ENCODE data around the gene TRPV4.

Gene TRPV4

GRCh38 chr12:109822951-109823411 lies 10.2 kb downstream of the TRPV4 start:
- Mint-ChIP-seq H3K36me3 (no peaks in the 10 kb centered on the region), H3K27ac (no peak overlapping the region), H3K4me1 (no peaks in the 10 kb centered on the region), H3K27me3 (peaks cover 2% of the 10 kb centered on the region), H3K4me3 (no peak overlapping the region), H3K9me3 (no peaks in the 10 kb centered on the region)

- H3K9me3 Mint-ChIP-seq: no peaks in the 10 kb centered on the region
- H3K4me1 Mint-ChIP-seq: no peaks in the 10 kb centered on the region
- H3K27me3 Mint-ChIP-seq: peaks cover under 1% of the 10 kb centered on the region
- no peaks in the 10 kb centered on the region for H3K36me3 Mint-ChIP-seq
- H3K27ac Mint-ChIP-seq: no peak overlapping the region
- H3K4me3 Mint-ChIP-seq: no peak overlapping the region
Measured at GRCh38 chr12:109822416-109822815, 10.8 kb downstream of the TRPV4 start.

- Mint-ChIP-seq H3K36me3 (no peaks in the 10 kb centered on the region), H3K27me3 (no peaks in the 10 kb centered on the region), H3K9me3 (no peaks in the 10 kb centered on the region), H3K4me3 (no peak overlapping the region), H3K4me1 (no peaks in the 10 kb centered on the region), H3K27ac (no peak overlapping the region)
Measured at GRCh38 chr12:109821968-109822367, 11.2 kb downstream of the TRPV4 start.

GRCh38 chr12:109820816-109821381 lies 12.3 kb downstream of the TRPV4 start:
- Mint-ChIP-seq H3K27me3 (no peaks in the 10 kb centered on the region), H3K4me1 (no peaks in the 10 kb centered on the region), H3K27ac (no peak overlapping the region), H3K36me3 (no peaks in the 10 kb centered on the region), H3K9me3 (no peaks in the 10 kb centered on the region), H3K4me3 (no peak overlapping the region)

GRCh38 chr12:109818905-109819500 lies 14.2 kb downstream of the TRPV4 start:
- no peaks in the 10 kb centered on the region for H3K36me3 Mint-ChIP-seq
- no peaks in the 10 kb centered on the region for H3K4me1 Mint-ChIP-seq
- H3K4me3 Mint-ChIP-seq: no peak overlapping the region
- no peak overlapping the region for H3K27ac Mint-ChIP-seq
- no peaks in the 10 kb centered on the region for H3K9me3 Mint-ChIP-seq
- no peaks in the 10 kb centered on the region for H3K27me3 Mint-ChIP-seq

- Mint-ChIP-seq H3K27ac (no peak overlapping the region), H3K27me3 (no peaks in the 10 kb centered on the region), H3K9me3 (no peaks in the 10 kb centered on the region), H3K4me3 (no peak overlapping the region), H3K4me1 (no peaks in the 10 kb centered on the region), H3K36me3 (no peaks in the 10 kb centered on the region)
Measured at GRCh38 chr12:109818253-109818652, 14.9 kb downstream of the TRPV4 start.

- H3K9me3 Mint-ChIP-seq: no peaks in the 10 kb centered on the region
- H3K4me3 Mint-ChIP-seq: no peak overlapping the region
- no peaks in the 10 kb centered on the region for H3K36me3 Mint-ChIP-seq
- no peak overlapping the region for H3K27ac Mint-ChIP-seq
- H3K4me1 Mint-ChIP-seq: no peaks in the 10 kb centered on the region
- H3K27me3 Mint-ChIP-seq: no peaks in the 10 kb centered on the region
Measured at GRCh38 chr12:109817627-109818231, 15.5 kb downstream of the TRPV4 start.

GRCh38 chr12:109816870-109817269 lies 16.3 kb downstream of the TRPV4 start:
- no peaks in the 10 kb centered on the region for H3K9me3 Mint-ChIP-seq
- H3K36me3 Mint-ChIP-seq: no peaks in the 10 kb centered on the region
- H3K27ac Mint-ChIP-seq: no peak overlapping the region
- no peaks in the 10 kb centered on the region for H3K4me1 Mint-ChIP-seq
- H3K4me3 Mint-ChIP-seq: no peak overlapping the region
- H3K27me3 Mint-ChIP-seq: no peaks in the 10 kb centered on the region

- Mint-ChIP-seq H3K9me3 (no peaks in the 10 kb centered on the region), H3K36me3 (no peaks in the 10 kb centered on the region), H3K4me3 (no peak overlapping the region), H3K4me1 (no peaks in the 10 kb centered on the region), H3K27ac (no peak overlapping the region), H3K27me3 (no peaks in the 10 kb centered on the region)
Measured at GRCh38 chr12:109815757-109816617, 17.2 kb downstream of the TRPV4 start.

GRCh38 chr12:109815225-109815624 lies 18.0 kb downstream of the TRPV4 start:
- no peak overlapping the region for H3K4me3 Mint-ChIP-seq
- H3K27ac Mint-ChIP-seq: no peak overlapping the region
- no peaks in the 10 kb centered on the region for H3K27me3 Mint-ChIP-seq
- no peaks in the 10 kb centered on the region for H3K4me1 Mint-ChIP-seq
- H3K9me3 Mint-ChIP-seq: no peaks in the 10 kb centered on the region
- H3K36me3 Mint-ChIP-seq: no peaks in the 10 kb centered on the region

GRCh38 chr12:109814600-109815150 lies 18.5 kb downstream of the TRPV4 start:
- no peak overlapping the region for H3K4me3 Mint-ChIP-seq

GRCh38 chr12:109813810-109814416 lies 19.3 kb downstream of the TRPV4 start:
- Mint-ChIP-seq H3K4me1 (no peaks in the 10 kb centered on the region), H3K27ac (no peak overlapping the region), H3K27me3 (no peaks in the 10 kb centered on the region), H3K9me3 (no peaks in the 10 kb centered on the region), H3K4me3 (no peak overlapping the region), H3K36me3 (no peaks in the 10 kb centered on the region)

More at GRCh38 chr12:109814600-109815150, 18.5 kb downstream of the TRPV4 start:
- Mint-ChIP-seq H3K9me3 (no peaks in the 10 kb centered on the region), H3K27ac (no peak overlapping the region), H3K4me1 (no peaks in the 10 kb centered on the region), H3K27me3 (no peaks in the 10 kb centered on the region), H3K36me3 (no peaks in the 10 kb centered on the region)

GRCh38 chr12:109811624-109811995 lies 21.6 kb downstream of the TRPV4 start:
- H3K27me3 Mint-ChIP-seq: no peaks in the 10 kb centered on the region

GRCh38 chr12:109810954-109811623 lies 22.1 kb downstream of the TRPV4 start:
- H3K4me1 Mint-ChIP-seq: no peaks in the 10 kb centered on the region

More at GRCh38 chr12:109811624-109811995, 21.6 kb downstream of the TRPV4 start:
- H3K36me3 Mint-ChIP-seq: no peaks in the 10 kb centered on the region
- no peaks in the 10 kb centered on the region for H3K4me1 Mint-ChIP-seq
- H3K4me3 Mint-ChIP-seq: no peak overlapping the region
- no peak overlapping the region for H3K27ac Mint-ChIP-seq
- no peaks in the 10 kb centered on the region for H3K9me3 Mint-ChIP-seq

More at GRCh38 chr12:109810954-109811623, 22.1 kb downstream of the TRPV4 start:
- no peaks in the 10 kb centered on the region for H3K27me3 Mint-ChIP-seq
- no peaks in the 10 kb centered on the region for H3K9me3 Mint-ChIP-seq
- H3K36me3 Mint-ChIP-seq: no peaks in the 10 kb centered on the region
- no peak overlapping the region for H3K27ac Mint-ChIP-seq
- no peak overlapping the region for H3K4me3 Mint-ChIP-seq

All from activated naive CD4-positive, alpha-beta T cell treated with anti-CD3 and anti-CD28 coated beads, Interleukin-2, amount 50 U/mL, for 24 hours (primary cell).